CD4-positive, alpha-beta memory T cell (primary cell): Measurements from ENCODE around the gene DIS3L2. TPM values are rescaled to one million over a fixed set of nuclear protein-coding genes. Genes with fewer than 3 reads are reported as not detected.
A peak's percentile ranks its signal among the peaks of the same experiment; 100 is the strongest.
"Not testable (repeated sequence)": the region's sequence is repeated elsewhere in the genome, so short reads cannot be mapped to it uniquely, and the experiment has no call there.

ENCODE experiments used
- CTCF ChIA-PET: fragments of 350-600 bp; sonication (Branson Sonifier 250); formaldehyde crosslinking; loops from one replicate; lab custom pipeline; 2021; ENCODE audit warnings: inconsistent platforms; ENCODE audit not compliant: partially characterized antibody; lab: Charles Lee
- POLR2A ChIA-PET: fragments of 350-600 bp; sonication (Branson Sonifier 250); formaldehyde crosslinking; loops from one replicate; lab custom pipeline; 2021; ENCODE audit not compliant: partially characterized antibody; lab: Charles Lee
- DNase-seq, 5 donors: peaks; one replicate each; pipeline versions ENCODE4 v3.0.0 to v3.0.0-alpha.2; 2020 to 2022; ENCODE audit warnings: mixed read lengths in 1 of 5
- H3K27ac ChIP-seq: one replicate; pipeline ENCODE4 v1.7.0; 2013; ENCODE audit warnings: low read depth, low read length
- H3K27me3 ChIP-seq: 2 replicates; pipeline ENCODE4 v1.7.0; 2013; ENCODE audit warnings: mild to moderate bottlenecking, low read length, moderate library complexity; ENCODE audit not compliant: insufficient read depth
- H3K36me3 ChIP-seq: 2 replicates; pipeline ENCODE4 v1.7.0; 2013; ENCODE audit warnings: mild to moderate bottlenecking, low read length, moderate library complexity; ENCODE audit not compliant: insufficient read depth
- H3K4me1 ChIP-seq: 2 replicates; pipeline ENCODE4 v1.7.0; 2013; ENCODE audit warnings: mild to moderate bottlenecking, low read length, moderate library complexity; ENCODE audit not compliant: insufficient read depth
- H3K4me3 ChIP-seq, 2 donors: one replicate each; pipeline ENCODE4 v1.7.0; 2013; ENCODE audit warnings: low read length in 2 of 2, mild to moderate bottlenecking in 1 of 2
- H3K9me3 ChIP-seq, 2 donors: one replicate each; pipeline ENCODE4 v1.7.0; 2013; ENCODE audit warnings: low read length in 2 of 2, control low read depth in 1 of 2; ENCODE audit not compliant: control insufficient read depth in 1 of 2
- H3K27ac Mint-ChIP-seq, 7 donors: one replicate each; pipeline ENCODE4 v1.8.0; 2020 to 2021; ENCODE audit warnings: mixed read lengths in 7 of 7, mild to moderate bottlenecking in 6 of 7, inconsistent platforms in 3 of 7, moderate library complexity in 3 of 7
- H3K27me3 Mint-ChIP-seq, 2 donors: one replicate each; pipeline ENCODE4 v1.8.0; 2020 to 2021; ENCODE audit warnings: mixed read lengths in 2 of 2
- H3K36me3 Mint-ChIP-seq, 2 donors: one replicate each; pipeline ENCODE4 v1.8.0; 2020 to 2021; ENCODE audit warnings: mixed read lengths in 2 of 2, inconsistent platforms in 1 of 2, mild to moderate bottlenecking in 1 of 2
- H3K4me1 Mint-ChIP-seq, 4 donors: one replicate each; pipeline ENCODE4 v1.8.0; 2020 to 2021; ENCODE audit warnings: mixed read lengths in 4 of 4, mild to moderate bottlenecking in 1 of 4
- H3K4me3 Mint-ChIP-seq, 8 donors: one replicate each; pipeline ENCODE4 v1.8.0; 2020 to 2021; ENCODE audit warnings: mixed read lengths in 8 of 8, mild to moderate bottlenecking in 7 of 8, moderate library complexity in 6 of 8, inconsistent platforms in 3 of 8
- H3K9me3 Mint-ChIP-seq, 8 donors: one replicate each; pipeline ENCODE4 v1.8.0; 2020 to 2021; ENCODE audit warnings: mixed read lengths in 8 of 8, mild to moderate bottlenecking in 5 of 8, inconsistent platforms in 3 of 8, moderate library complexity in 1 of 8
- intact Hi-C: fragments of 100-400 bp; cut with micrococcal nuclease; formaldehyde crosslinking; loops from one replicate; pipeline ENCODE4 v1.15.1; 2023
- polyA plus RNA-seq, 2 donors: library from polyadenylated mRNA; unstranded; fragments of 300-500 nt; fragmentation: Illumina TruSeq; gene quantifications; one replicate each; pipeline ENCODE4 v1.2.3, GENCODE V29; 2021
- total RNA-seq, 2 experiments: library from RNA; stranded (reverse); gene quantifications; one replicate each; pipeline ENCODE4 v1.2.3, GENCODE V29; 2021

DIS3L2 gene
- total and polyA plus RNA-seq, 4 experiments from 2014 or later, result 16.0 to 59.7 (median 39.3) TPM

- H3K9me3 Mint-ChIP-seq, H3K27ac ChIP-seq, H3K36me3 Mint-ChIP-seq, DNase-seq, H3K27me3 Mint-ChIP-seq, H3K9me3 ChIP-seq, H3K36me3 ChIP-seq, H3K4me3 ChIP-seq, H3K27me3 ChIP-seq: not testable (repeated sequence)
- Mint-ChIP-seq H3K27ac (peak overlapping the region in 6 of 7 donors; percentile 11 to 86 (median 76)), H3K4me3 (peak overlapping the region in 5 of 8 donors; percentile 11 to 59 (median 20)), H3K4me1 (peaks cover 70 to 98% (median 85%) of the 10 kb centered on the region in 4 donors)
- H3K4me1 ChIP-seq, result peaks cover 98% of the 10 kb centered on the region
- POLR2A ChIA-PET, result interaction anchor here (1.8 kb wide), 1 partner anchor 21 kb away, joined by 5 read pairs; no protein-coding TSS in a partner anchor
- intact Hi-C loops, result loop anchor here (10.0 kb wide), 2 partner anchors 179 to 529 kb away; partner anchors contain the start of genes COPS7B and PDE6D
- CTCF ChIA-PET, result interaction anchor here (0.7 to 8.1 kb wide), 7 partner anchors 11 to 386 kb away, joined by 3 to 58 read pairs (median 26); no protein-coding TSS in a partner anchor
These were observed 352.1 kb downstream of the DIS3L2 start for GRCh38 chr2:232313645-232314044.

- POLR2A ChIA-PET, result interaction anchor here (0.6 to 2.1 kb wide), 15 partner anchors 8 to 952 kb away, joined by 3 to 16 read pairs (median 4); partner anchors contain the start of genes DIS3L2 and NCL
- peak overlapping the region; percentile 87 to 96 (median 95) for H3K27ac Mint-ChIP-seq
- intact Hi-C loops, result loop anchor here (10.0 kb wide), 2 partner anchors 180 to 530 kb away; partner anchors contain the start of genes COPS7B and PDE6D
These were observed 353.8 kb downstream of the DIS3L2 start for GRCh38 chr2:232315049-232315922.

DNA sequence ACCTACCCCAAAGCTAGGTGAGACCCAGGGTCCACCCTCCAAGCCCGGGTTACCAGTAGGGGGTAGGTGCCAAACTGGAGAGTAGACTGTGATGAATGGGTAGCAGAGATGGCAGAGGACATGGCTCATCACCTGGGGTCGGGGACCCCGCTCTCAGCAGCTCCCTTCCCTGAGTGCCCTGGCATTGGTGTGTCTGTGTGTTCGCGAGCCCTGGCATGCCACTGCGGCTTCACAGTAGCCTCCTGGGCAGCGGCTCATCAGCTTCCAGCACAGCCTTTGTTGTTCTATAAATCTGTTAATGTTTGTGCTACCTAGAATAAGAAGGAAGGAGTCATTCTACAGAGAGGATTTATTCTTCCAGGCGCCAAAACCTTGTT is 354.4 kb downstream of the DIS3L2 start:
- Histone ChIP-seq H3K4me1 (peaks cover 96% of the 10 kb centered on the region), H3K4me3 (peak overlapping the region in 1 of 2 donors; percentile 18), H3K36me3 (no peaks in the 10 kb centered on the region), H3K27me3 (no peaks in the 10 kb centered on the region), H3K27ac (peak overlapping the region; percentile 32), H3K9me3 (no peaks in the 10 kb centered on the region)
- H3K27me3 Mint-ChIP-seq, result no peaks in the 10 kb centered on the region
- H3K4me1 Mint-ChIP-seq, result peaks cover 63 to 98% (median 83%) of the 10 kb centered on the region in 4 donors
- peaks cover 0 to 5% (median 0%) of the 10 kb centered on the region in 8 donors for H3K9me3 Mint-ChIP-seq
- peaks cover 0 to 5% of the 10 kb centered on the region in 2 donors for H3K36me3 Mint-ChIP-seq
- peak overlapping the region; percentile 87 to 96 (median 95) for H3K27ac Mint-ChIP-seq
- POLR2A ChIA-PET, result interaction anchor here (0.6 to 2.1 kb wide), 12 partner anchors 8 to 952 kb away, joined by 3 to 16 read pairs (median 4); partner anchors contain the start of genes DIS3L2 and NCL
- H3K4me3 Mint-ChIP-seq, result peak overlapping the region in 7 of 8 donors; percentile 63 to 82 (median 71)
- no peak for DNase-seq
- CTCF ChIA-PET, result interaction anchor here (0.8 to 4.2 kb wide), 8 partner anchors 9 to 387 kb away, joined by 3 to 37 read pairs (median 4); no protein-coding TSS in a partner anchor
- intact Hi-C loops, result loop anchor here (2.0 to 10.0 kb wide), 3 partner anchors 181 to 531 kb away; partner anchors contain the start of genes COPS7B and PDE6D

More at GRCh38 chr2:232315049-232315922, 353.8 kb downstream of the DIS3L2 start:
- H3K27me3 ChIP-seq, result no peaks in the 10 kb centered on the region
- H3K9me3 ChIP-seq, result no peaks in the 10 kb centered on the region
- H3K27ac ChIP-seq, result peak overlapping the region; percentile 32
- Mint-ChIP-seq H3K36me3 (peaks cover 0 to 5% of the 10 kb centered on the region in 2 donors), H3K27me3 (no peaks in the 10 kb centered on the region), H3K4me1 (peaks cover 65 to 98% (median 83%) of the 10 kb centered on the region in 4 donors), H3K4me3 (peak overlapping the region; percentile 63 to 82 (median 71)), H3K9me3 (peaks cover 0 to 4% (median 0%) of the 10 kb centered on the region in 8 donors)
- peak overlapping the region; percentile 9 to 43 for H3K4me3 ChIP-seq
- peak; percentile 81 to 88 (median 83) for DNase-seq
- H3K4me1 ChIP-seq, result peaks cover 96% of the 10 kb centered on the region
- CTCF ChIA-PET, result interaction anchor here (0.8 to 4.2 kb wide), 12 partner anchors 8 to 386 kb away, joined by 3 to 37 read pairs (median 4); no protein-coding TSS in a partner anchor
- no peaks in the 10 kb centered on the region for H3K36me3 ChIP-seq

DNA sequence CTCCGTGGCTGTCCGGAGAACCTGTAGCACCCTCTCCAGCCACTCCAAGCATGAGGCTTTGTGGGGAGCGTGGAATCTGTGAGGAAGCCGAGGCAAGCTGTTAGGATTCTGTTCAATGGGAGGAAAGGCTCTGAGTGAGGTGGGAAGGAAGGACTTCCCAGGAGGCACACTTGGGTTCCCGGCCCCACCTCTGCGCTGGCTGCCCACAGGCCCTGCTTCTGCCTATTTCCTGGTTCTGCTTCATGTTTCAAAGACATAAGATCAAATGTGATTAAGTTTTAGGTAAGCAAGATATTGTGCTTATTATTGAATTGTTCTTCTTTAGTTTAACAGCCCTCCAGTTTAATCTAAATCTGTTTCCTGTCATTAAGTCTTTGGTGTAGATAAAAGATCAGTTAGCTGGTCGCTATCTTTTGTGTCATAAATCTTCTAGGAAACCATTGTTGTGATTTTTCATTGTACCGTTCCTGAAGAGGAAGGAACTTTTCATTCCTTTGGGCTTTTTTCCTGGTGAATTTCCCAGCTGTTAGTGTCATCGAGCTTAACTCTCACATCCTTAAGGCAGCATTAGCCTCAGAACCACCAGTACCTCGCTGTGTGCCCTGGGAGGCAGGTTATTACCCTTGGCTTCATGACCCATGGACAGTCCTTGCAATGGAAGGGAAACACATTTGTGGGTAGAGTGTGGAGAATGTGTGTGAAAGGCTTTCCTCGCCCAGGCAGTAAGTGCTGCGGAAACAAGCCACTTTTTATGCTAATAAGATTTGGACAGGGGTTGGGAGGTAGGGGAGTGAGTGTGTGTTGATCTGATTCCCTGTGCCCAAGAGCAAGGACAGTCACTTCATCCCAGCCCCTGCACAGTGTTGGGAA is 355.2 kb downstream of the DIS3L2 start:
- Mint-ChIP-seq H3K36me3 (peaks cover 0 to 5% of the 10 kb centered on the region in 2 donors), H3K4me3 (peak overlapping the region in 7 of 8 donors; percentile 33 to 82 (median 71)), H3K27ac (peak overlapping the region; percentile 87 to 96 (median 95)), H3K27me3 (no peaks in the 10 kb centered on the region), H3K4me1 (peaks cover 60 to 98% (median 83%) of the 10 kb centered on the region in 4 donors), H3K9me3 (peaks cover 0 to 5% (median 0%) of the 10 kb centered on the region in 8 donors)
- no peaks in the 10 kb centered on the region for H3K36me3 ChIP-seq
- H3K9me3 ChIP-seq, result no peaks in the 10 kb centered on the region
- ChIA-PET CTCF (interaction anchor here (0.6 to 4.2 kb wide), 5 partner anchors 8 to 576 kb away, joined by 4 to 37 read pairs (median 8); no protein-coding TSS in a partner anchor), POLR2A (interaction anchor here (0.9 to 1.4 kb wide), 4 partner anchors 9 to 951 kb away, joined by 3 to 4 read pairs (median 3); no protein-coding TSS in a partner anchor)
- no peak for DNase-seq
- H3K27ac ChIP-seq, result peak overlapping the region; percentile 32
- peaks cover 96% of the 10 kb centered on the region for H3K4me1 ChIP-seq
- no peaks in the 10 kb centered on the region for H3K27me3 ChIP-seq
- intact Hi-C loops, result loop anchor here (2.0 to 10.0 kb wide), 3 partner anchors 182 to 532 kb away; partner anchors contain the start of genes COPS7B and PDE6D
- H3K4me3 ChIP-seq, result no peak overlapping the region

GRCh38 chr2:232318169-232318855 is 356.8 kb downstream of the DIS3L2 start:
- Histone ChIP-seq H3K27ac (no peak overlapping the region), H3K4me3 (no peak overlapping the region), H3K4me1 (peaks cover 98% of the 10 kb centered on the region), H3K36me3 (no peaks in the 10 kb centered on the region), H3K9me3 (no peaks in the 10 kb centered on the region), H3K27me3 (no peaks in the 10 kb centered on the region)
- no peaks in the 10 kb centered on the region for H3K27me3 Mint-ChIP-seq
- DNase-seq, result no peak
- peaks cover 0 to 4% of the 10 kb centered on the region in 2 donors for H3K36me3 Mint-ChIP-seq
- intact Hi-C loops, result loop anchor here (10.0 kb wide), 2 partner anchors 184 to 534 kb away; partner anchors contain the start of genes COPS7B and PDE6D
- H3K9me3 Mint-ChIP-seq, result peaks cover 0 to 5% (median 0%) of the 10 kb centered on the region in 8 donors
- H3K27ac Mint-ChIP-seq, result peak overlapping the region; percentile 62 to 87 (median 79)
- CTCF ChIA-PET, result interaction anchor here (1.1 to 4.2 kb wide), 4 partner anchors 6 to 412 kb away, joined by 3 to 37 read pairs (median 8); no protein-coding TSS in a partner anchor
- POLR2A ChIA-PET, result interaction anchor here (1.2 kb wide), 1 partner anchor 357 kb away, joined by 3 read pairs; the partner anchor contains the start of gene DIS3L2
- peaks cover 59 to 96% (median 81%) of the 10 kb centered on the region in 4 donors for H3K4me1 Mint-ChIP-seq
- peak overlapping the region in 2 of 8 donors; percentile 22 to 57 for H3K4me3 Mint-ChIP-seq
